ENCODE data around the gene SPRY1.

- TF ChIP-seq CTCF (IDR thresholded peaks at IDR 0.05) (no peak), POLR2A (IDR thresholded peaks at IDR 0.05) (no peak)
These were observed 14.9 kb downstream of the SPRY1 start for GRCh38 chr4:123411514-123411913.
